GM10266 (cell line): Measurements from ENCODE around the gene SEPTIN8.

Source experiments
- DNase-seq: peaks from one replicate; pipeline ENCODE4 v3.0.0; 2012; ENCODE audit errors: extremely low spot score
- TF ChIP-seq, protein P1 (sequence below): IDR thresholded peaks from 2 replicates; pipeline ENCODE4 v1.5.1; 2012; ENCODE audit warnings: mild to moderate bottlenecking, low read depth; ENCODE audit not compliant: control insufficient read depth, insufficient read depth; ENCODE audit errors: missing control alignments

Gene SEPTIN8

GRCh38 chr5:132816083-132816482, 39.0 kb upstream of the SEPTIN8 start:
- TF ChIP-seq, protein P1, sequence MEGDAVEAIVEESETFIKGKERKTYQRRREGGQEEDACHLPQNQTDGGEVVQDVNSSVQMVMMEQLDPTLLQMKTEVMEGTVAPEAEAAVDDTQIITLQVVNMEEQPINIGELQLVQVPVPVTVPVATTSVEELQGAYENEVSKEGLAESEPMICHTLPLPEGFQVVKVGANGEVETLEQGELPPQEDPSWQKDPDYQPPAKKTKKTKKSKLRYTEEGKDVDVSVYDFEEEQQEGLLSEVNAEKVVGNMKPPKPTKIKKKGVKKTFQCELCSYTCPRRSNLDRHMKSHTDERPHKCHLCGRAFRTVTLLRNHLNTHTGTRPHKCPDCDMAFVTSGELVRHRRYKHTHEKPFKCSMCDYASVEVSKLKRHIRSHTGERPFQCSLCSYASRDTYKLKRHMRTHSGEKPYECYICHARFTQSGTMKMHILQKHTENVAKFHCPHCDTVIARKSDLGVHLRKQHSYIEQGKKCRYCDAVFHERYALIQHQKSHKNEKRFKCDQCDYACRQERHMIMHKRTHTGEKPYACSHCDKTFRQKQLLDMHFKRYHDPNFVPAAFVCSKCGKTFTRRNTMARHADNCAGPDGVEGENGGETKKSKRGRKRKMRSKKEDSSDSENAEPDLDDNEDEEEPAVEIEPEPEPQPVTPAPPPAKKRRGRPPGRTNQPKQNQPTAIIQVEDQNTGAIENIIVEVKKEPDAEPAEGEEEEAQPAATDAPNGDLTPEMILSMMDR = no peak
- no peak for DNase-seq

DNA sequence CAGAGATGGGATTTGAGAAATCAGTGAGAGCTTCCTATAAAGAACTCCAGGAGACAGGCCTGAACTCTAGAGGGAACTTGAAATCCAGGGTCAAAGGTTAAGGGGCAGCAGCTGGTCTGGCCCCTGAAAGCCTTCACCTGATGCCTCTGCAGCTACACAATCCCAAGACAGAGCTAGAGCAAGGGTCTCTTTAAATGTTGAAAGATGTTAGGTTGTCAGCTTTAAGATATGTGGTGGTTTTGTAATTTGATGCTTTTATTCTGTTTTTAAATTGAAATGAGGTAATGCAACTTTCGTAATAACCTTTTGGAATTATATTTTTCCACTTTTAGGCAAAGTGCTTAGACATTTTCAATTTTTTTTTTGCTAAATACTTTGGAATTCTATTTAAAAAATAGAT, 38.4 kb upstream of the SEPTIN8 start:
- TF ChIP-seq, protein P1 = no peak
- no peak for DNase-seq

GRCh38 chr5:132814503-132815294, 37.7 kb upstream of the SEPTIN8 start:
- DNase-seq = no peak
- TF ChIP-seq, protein P1 = no peak

DNA sequence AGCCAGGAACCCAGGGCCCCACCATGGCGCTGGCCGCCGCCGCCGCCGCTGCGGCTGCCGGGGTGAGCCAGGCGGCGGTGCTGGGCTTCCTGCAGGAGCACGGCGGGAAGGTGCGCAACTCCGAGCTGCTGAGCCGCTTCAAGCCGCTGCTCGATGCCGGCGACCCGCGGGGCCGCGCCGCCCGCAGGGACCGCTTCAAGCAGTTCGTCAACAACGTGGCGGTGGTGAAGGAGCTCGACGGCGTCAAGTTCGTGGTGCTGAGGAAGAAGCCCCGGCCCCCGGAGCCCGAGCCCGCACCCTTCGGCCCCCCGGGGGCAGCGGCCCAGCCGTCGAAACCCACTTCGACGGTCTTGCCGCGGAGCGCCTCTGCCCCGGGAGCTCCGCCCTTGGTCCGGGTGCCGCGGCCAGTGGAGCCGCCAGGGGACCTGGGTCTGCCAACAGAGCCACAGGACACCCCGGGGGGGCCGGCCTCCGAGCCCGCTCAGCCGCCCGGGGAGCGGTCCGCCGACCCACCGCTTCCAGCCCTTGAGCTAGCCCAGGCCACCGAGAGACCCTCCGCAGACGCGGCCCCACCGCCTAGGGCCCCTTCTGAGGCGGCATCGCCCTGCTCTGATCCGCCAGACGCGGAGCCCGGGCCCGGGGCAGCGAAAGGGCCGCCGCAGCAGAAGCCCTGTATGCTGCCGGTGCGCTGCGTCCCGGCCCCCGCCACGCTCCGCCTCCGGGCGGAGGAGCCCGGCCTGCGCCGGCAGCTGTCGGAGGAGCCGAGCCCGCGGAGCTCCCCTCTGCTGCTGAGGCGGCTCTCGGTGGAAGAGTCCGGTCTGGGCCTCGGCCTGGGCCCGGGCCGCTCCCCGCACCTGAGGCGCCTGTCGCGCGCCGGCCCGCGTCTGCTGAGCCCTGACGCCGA, 36.8 kb upstream of the SEPTIN8 start:
- TF ChIP-seq, protein P1 = no peak

GRCh38 chr5:132812781-132813598, 36.0 kb upstream of the SEPTIN8 start, which contains the start of gene SOWAHA:
SOWAHA (plus strand) TSS chr5:132813302; CDS start chr5:132813622, 320 bp downstream.
- peak; percentile 56 for DNase-seq
- TF ChIP-seq, protein P1 = no peak

More for the DNA sequence above, 36.8 kb upstream of the SEPTIN8 start:
- peak; percentile 72 for DNase-seq

DNA sequence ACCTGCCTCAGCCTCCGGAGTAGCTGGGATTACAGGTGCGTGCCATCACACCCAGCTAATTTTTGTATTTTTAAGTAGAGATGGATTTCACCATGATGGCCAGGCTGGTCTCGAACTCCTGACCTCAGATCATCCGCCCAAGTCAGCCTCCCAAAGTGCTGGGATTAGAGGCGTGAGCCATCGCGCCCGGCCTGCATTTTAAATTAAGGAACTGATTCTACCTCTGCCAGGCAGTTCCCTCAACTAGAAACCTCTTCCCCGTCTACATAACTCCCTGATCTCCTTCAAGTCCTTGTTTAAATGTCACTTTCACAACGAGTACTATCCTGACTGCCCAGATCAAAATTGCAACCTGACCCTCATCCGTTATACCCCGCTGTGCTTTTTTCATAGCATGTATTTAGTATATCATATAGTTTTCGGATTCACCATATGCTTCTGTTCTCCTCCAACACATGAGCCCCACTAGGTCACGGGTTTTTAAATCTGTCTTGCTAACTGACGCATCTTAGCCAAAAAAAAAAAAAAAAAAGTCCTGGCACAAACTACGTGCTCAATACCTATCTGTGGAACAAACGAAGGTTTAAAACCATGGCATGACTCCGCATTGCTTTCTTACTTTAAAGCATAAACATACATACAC, 35.2 kb upstream of the SEPTIN8 start:
- no peak for DNase-seq
- TF ChIP-seq, protein P1 = no peak
